Stimulated activated CD4-positive, alpha-beta T cell treated with anti-CD3 and anti-CD28 coated beads, Interleukin-1b, Interleukin-23, amount 100 ng/mL, for 24 hours (primary cell): ENCODE data around the gene GLS.
"Not testable (repeated sequence)": the region's sequence is repeated elsewhere in the genome, so short reads cannot be mapped to it uniquely, and the experiment has no call there.

Source experiments
- DNase-seq, 4 experiments: peaks; one replicate each; pipeline ENCODE4 v3.0.0-alpha.2; 2020; ENCODE audit warnings: low read depth in 4 of 4, low spot score in 1 of 4

Gene GLS

GRCh38 chr2:190880378-190881083 is at the start of gene GLS:
Gene GLS (plus strand): TSS chr2:190880821. CDS start chr2:190881085, 264 bp downstream.
- DNase-seq: peak; percentile 80 to 93 (median 90)

- DNase-seq: no peak
Observed at GRCh38 chr2:190831941-190832340, 48.7 kb upstream of the GLS start.

- DNase-seq: no peak
Observed at GRCh38 chr2:190834890-190835208, 45.8 kb upstream of the GLS start.

- no peak for DNase-seq
Observed at GRCh38 chr2:190835303-190835930, 45.2 kb upstream of the GLS start.

- no peak for DNase-seq
Observed at GRCh38 chr2:190836767-190837166, 43.9 kb upstream of the GLS start.

GRCh38 chr2:190837420-190837819 is 43.2 kb upstream of the GLS start:
- no peak for DNase-seq

- DNase-seq: no peak
Observed at GRCh38 chr2:190837952-190838361, 42.7 kb upstream of the GLS start.

- no peak for DNase-seq
Observed at GRCh38 chr2:190838492-190838910, 42.1 kb upstream of the GLS start.

- DNase-seq: no peak
Observed at GRCh38 chr2:190840569-190841172, 40.0 kb upstream of the GLS start.

GRCh38 chr2:190841707-190842505 is 38.7 kb upstream of the GLS start:
- DNase-seq: no peak

GRCh38 chr2:190842606-190843104 is 38.0 kb upstream of the GLS start:
- DNase-seq: no peak

GRCh38 chr2:190843890-190844699 is 36.5 kb upstream of the GLS start:
- DNase-seq: peak in 3 of 4 experiments; percentile 18 to 45 (median 31)

- no peak for DNase-seq
Observed at GRCh38 chr2:190844700-190845401, 35.8 kb upstream of the GLS start.

GRCh38 chr2:190846746-190847145 is 33.9 kb upstream of the GLS start:
- no peak for DNase-seq

GRCh38 chr2:190847504-190848081 is 33.0 kb upstream of the GLS start:
- no peak for DNase-seq

- no peak for DNase-seq
Observed at GRCh38 chr2:190849774-190850173, 30.8 kb upstream of the GLS start.

- not testable (repeated sequence) for DNase-seq
Observed at GRCh38 chr2:190853022-190853421, 27.6 kb upstream of the GLS start.

GRCh38 chr2:190853531-190854383 is 26.9 kb upstream of the GLS start:
- no peak for DNase-seq

GRCh38 chr2:190854726-190855125 is 25.9 kb upstream of the GLS start:
- no peak for DNase-seq
